HG02852 (cell line): Measurements from ENCODE around the gene BDKRB1.
"Not testable (repeated sequence)": the region's sequence is repeated elsewhere in the genome, so short reads cannot be mapped to it uniquely, and the experiment has no call there.

Experiments
- ATAC-seq: cut with Tn5 transposase; IDR thresholded peaks from one replicate; pipeline ENCODE4 v1.9.1; 2021; ENCODE audit warnings: mild to moderate bottlenecking, moderate library complexity; ENCODE audit not compliant: unreplicated experiment

Gene BDKRB1

DNA sequence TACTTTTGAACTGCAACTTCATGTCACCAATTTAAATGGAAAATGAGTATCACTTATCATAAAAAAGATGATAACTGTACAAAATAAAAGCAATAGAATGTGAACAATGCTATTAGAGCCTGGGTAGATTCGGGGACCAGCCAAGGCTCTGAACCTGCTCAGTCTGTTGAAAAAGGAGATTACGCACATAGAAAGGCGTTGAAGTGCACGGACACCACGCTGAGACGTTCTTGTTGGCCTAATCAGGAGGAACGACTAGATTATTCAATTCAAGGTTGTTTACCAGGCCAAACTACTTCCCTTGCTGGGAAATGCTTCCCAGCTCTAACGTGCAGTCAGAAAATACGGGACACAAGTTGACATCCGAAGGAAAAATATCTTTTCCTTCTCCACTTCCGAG lies 23.5 kb upstream of the BDKRB1 start:
- no peak for ATAC-seq

DNA sequence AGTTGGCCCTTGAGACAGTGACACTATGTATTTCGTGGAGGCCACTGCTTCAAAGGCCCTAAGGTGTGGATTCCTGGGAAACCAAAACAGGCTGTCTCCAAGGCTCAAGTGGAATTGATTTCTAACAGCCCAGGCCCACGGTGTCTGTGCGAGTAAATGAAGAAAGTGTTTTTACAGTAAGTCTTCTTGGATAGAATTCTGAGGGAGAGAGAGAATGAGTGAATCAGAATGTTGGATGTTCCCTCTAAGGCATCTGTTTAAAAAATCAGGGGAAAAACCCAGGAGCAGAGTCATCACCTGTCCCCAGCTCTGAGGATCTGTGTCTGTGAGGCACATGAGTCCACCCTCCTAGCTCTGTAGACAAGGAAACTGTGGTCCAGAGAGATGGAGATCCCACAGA lies 22.3 kb upstream of the BDKRB1 start:
- no peak for ATAC-seq

DNA sequence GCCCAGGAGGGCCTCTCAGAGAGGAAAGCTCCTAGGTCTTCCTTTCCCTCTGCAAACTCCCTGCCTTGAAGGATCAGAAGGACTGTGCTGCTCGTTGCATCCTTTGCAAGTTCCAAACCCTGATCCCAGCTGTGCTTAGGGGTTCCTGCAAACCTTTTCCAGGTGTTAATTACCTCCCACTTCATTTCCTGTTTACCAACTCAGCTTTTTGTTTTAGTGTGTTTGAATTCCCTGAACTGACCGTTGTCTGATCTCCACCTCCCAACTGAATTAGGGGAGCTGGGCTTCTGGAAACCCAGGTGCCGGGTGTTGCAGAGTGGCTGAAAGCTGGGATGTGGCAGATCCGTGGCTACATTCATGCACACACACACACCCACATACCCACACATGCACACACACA lies 20.6 kb upstream of the BDKRB1 start:
- no peak for ATAC-seq

DNA sequence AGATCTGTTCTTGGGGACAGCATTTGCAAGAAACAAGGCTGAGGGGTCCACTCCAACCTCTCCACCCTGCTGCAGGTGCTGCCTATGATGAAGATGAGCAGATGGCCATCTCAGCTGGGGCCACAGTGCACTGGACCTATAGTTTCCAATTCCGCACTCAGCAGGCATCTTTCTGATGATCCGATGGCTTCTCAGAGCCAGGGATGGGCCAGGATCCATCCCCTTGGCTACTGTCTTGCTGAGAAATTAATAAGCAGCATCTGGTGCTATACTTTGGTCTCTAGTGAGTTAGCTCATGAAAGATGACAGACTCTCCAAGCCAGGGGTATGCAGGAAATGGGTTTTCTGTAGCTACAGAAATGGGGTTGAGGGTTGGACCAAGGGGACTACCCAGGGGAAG lies 18.4 kb upstream of the BDKRB1 start:
- ATAC-seq, result no peak

DNA sequence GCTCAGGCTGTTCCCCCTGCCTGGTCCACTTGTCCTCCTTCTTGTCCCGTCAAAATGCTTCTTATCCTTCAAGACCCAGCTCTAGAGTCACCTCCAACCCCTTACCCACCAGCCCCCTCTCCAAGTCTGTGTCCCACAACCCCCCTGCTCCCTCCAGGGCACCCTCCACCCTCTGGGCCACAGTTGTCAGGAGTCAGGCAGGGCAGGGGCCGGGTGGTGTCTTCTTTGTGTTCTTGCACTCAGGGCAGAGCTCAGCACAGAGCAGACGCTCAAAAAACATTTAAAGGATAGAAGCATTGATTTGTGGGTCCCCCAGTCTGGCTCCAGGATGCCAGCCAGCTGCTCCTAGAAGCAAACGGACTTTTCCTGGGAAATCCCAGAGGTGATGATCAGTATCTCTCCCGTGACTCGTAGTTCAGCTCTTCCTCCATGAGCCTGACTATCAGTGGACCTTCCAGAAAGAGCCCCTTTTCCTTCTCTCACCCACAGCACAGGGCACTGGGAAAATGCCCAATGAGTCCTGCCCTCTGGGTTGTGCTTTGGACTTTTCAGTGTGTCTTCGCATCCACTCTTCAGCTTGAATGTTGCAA lies 17.2 kb upstream of the BDKRB1 start:
- no peak for ATAC-seq

DNA sequence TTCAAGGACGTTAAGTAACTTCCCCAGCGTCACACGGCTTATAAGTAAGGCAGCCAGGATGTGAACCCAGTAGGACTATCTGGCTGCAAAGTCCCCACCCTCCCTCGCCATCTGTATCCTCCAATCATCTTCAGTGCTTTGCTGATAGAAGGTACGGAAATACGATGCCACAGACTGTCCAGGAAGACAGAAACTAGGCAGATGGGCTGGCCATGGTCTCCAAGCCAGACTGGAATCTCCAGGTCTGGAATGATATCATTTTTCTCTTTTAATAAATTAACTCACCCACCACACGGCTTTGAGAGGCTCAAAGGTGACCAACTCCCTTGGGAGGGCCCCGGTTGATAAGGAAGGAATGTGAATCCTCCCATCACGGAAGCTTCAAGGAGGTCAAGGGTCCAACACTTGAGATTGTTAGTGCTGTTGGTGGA lies 16.3 kb upstream of the BDKRB1 start:
- ATAC-seq, result no peak

DNA sequence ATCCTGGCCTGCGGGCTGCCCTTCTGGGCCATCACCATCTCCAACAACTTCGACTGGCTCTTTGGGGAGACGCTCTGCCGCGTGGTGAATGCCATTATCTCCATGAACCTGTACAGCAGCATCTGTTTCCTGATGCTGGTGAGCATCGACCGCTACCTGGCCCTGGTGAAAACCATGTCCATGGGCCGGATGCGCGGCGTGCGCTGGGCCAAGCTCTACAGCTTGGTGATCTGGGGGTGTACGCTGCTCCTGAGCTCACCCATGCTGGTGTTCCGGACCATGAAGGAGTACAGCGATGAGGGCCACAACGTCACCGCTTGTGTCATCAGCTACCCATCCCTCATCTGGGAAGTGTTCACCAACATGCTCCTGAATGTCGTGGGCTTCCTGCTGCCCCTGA lies 15.4 kb upstream of the BDKRB1 start:
- ATAC-seq, result no peak

DNA sequence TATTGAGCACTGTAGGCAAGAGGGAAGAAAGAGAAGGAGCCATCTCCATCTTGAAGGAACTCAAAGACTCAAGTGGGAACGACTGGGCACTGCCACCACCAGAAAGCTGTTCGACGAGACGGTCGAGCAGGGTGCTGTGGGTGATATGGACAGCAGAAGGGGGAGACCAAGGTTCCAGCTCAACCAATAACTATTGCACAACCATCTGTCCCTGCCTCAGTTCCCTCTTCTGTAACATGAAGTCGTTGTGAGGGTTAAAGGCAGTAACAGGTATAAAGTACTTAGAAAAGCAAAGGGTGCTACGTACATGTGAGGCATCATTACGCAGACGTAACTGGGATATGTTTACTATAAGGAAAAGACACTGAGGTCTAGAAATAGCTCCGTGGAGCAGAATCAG lies 13.9 kb upstream of the BDKRB1 start:
- ATAC-seq, result no peak

DNA sequence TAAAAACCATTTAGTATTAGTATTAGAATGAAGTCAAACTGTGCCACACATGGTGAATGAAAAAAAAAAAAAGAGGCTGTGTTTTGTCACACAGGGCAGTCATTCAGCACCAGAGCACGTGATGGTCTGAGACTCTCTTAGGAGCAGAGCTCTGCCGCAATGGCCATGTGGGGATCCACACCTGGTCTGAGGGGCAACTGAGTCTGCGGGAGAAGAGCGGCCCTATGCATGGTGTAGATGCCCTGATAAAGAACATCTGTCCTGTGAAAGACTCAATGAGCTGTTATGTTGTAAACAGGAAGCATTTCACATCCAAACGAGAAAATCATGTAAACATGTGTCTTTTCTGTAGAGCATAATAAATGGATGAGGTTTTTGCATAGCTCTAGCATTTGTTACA lies 12.2 kb upstream of the BDKRB1 start:
- ATAC-seq, result no peak

DNA sequence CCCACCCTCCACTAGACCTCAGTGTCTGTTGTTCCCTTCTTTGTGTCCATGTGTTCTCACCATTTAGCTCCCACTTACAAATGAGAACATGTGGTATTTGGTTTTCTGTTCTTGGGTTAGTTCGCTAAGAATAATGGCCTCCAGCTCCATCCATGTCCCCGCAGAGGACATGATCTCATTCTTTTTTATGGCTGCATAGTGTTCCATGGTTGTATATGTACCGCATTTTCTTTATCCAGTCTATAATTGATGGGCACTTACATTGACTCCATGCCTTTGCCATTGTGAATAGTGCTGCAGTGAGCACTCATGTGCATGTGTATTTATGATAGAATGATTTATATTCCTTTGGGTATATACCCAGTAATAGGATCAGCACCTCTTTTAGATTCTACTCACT lies 10.9 kb upstream of the BDKRB1 start:
- ATAC-seq, result not testable (repeated sequence)

DNA sequence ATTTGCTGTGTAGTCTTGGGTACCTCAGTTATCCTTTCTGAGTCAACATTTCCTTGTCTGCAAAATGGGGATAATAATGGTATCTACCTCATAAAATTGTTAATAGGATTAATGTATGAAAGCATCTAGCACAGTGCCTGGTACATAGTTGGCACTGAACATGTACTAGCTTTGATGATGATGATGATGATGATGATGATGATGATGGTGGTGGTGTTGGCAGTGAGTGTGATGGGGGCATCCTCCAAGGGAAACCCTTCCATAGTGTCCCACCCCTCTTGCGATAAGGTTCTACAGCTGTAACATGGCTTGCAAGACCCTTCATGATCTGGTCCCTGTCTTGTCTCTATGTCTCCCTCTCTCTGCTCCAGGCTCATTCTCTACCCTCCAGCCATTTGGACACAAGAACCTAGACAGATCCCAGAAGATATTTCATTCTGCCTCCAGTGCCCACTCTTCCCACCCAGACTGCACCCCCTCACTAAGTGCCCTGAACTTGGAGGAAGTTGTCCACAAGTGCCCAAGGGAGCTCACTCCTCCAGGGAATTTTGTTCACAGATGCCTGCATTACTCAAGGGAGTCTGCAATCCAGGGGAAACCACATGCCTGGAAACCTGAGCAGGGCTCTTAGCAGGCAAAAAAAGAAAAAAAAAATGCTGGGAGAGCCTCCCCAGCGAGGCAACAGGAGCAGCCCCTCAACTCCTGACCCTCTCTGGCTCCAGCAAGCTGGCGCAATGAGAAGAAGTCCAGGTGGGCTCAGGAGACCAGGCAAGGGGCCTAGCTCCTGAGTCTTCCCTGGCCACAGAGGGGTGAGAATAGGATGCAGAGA lies 10.1 kb upstream of the BDKRB1 start:
- no peak for ATAC-seq

DNA sequence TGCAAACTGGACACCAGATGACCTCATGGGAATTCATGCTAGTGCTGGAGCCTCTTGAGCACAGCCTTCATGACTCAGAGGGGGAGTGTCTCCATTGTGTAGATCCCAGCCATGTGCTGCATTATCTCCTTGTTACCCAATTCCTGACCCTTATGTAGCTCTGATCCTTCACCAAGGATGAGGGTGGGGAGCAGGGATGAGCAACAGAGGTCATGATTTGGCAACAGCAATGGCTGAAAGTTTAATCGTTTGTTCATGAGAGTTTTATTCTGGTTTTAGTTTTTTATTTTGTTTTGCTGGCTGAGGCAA lies 9.5 kb upstream of the BDKRB1 start:
- no peak for ATAC-seq

DNA sequence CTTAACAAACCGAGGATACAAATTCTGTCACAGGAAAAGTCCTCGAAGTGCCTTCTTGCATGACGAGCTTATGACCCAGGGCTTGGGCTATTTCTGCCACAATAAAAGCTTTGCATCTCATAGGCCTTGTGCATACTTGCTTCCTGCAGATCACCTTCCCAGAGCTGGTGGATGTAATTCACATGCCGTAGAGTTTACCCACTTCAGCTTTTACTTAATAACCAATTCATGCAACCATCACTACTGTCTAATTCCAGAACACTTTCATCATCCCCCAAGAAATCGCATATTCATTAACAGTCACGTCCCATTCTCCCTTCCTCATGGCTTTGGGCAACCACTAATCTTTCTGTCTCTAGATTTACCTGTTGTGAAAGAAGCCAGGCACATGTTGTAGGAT lies 9.0 kb upstream of the BDKRB1 start:
- ATAC-seq, result no peak

DNA sequence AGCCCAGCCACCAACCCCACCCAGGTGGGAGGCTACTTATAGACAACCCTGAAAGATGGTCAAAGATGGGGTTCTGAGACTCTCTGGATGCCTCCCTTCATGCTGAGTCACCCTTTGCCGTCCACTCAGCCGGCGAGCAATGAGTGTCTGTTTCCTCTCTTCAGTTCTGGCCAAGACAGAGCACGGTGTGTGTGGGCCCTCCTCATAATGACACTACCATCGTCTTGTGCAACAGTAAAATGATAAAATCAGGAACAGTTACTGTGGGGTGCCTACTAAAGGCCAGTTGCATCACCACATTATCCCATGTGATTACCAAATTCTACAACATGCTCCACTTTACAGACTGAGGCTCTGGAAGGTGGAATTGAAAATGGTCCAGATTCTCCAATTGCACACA lies 7.0 kb upstream of the BDKRB1 start:
- ATAC-seq, result no peak

DNA sequence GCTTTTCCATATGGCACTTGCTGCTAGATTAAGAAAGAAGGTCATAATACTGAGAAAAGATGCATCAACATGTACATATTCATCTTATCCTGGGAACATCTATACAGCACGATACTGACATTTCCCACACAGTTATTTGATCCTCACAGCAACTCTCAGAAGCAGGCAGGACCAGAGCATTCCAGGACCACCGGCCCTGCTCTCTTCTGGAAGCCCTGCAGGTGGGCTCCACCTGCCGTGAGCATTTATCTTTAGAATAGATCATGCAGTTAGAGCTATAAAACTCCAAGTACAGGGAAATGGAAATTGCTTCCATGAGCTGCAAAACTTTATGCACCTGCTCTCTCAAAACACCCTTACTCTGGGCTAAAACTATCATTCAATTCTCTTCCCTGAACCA lies 5.5 kb upstream of the BDKRB1 start:
- no peak for ATAC-seq

DNA sequence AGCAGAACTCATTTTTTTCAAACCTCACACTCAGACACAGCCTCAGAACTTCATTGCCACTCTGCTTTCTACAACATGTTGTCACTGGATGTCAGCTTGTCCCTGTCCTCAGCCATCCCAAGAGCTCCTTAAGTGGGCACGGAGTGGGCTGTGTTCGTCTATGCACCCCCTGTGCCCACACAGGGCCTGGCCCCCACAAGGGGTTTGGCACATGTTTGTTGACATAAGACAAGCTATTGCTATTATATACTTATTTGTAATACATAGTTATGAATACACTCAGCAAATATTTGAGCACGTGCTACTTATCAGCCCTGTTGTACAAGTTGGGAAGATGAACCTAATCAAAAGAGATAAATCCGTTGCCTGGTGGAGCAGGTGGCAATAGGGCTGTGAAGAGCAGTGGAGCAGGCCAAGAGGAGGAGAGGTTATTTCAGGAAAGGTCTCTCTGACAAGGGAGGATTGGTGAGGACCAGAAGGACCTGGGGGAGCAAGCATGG lies 4.3 kb upstream of the BDKRB1 start:
- no peak for ATAC-seq

DNA sequence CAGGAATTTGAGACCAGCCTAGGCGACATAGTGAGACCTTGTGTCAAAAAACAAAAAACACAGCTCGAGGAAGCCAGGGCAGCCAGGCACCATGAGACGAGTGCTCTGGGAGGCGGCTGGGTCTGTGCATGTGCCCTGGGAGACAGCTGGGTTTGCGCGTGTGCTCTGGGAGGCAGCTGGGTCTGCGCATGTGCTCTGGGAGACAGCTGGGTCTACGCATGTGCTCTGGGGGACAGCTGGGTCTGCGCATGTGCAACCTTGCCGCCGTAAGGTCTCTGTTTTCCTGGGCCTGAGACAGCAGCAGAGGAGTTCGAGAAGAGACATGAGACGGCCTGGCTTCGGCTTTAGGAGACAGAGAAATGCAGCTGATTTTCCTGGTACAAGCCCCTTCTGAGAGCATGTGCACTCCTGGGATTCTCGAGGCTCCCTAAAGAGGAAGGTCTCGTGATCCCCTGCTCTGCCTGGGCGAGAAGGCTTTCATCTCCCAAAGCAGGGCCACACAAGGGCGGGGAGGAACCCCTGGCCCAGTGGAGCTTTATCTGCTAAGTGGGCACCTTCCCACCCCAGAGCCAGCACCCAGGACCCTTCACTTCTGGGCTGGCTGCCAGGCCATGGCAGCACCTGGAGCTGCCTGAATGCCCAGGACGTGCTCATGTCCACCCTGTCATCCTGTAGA lies 3.5 kb upstream of the BDKRB1 start:
- ATAC-seq, result no peak

DNA sequence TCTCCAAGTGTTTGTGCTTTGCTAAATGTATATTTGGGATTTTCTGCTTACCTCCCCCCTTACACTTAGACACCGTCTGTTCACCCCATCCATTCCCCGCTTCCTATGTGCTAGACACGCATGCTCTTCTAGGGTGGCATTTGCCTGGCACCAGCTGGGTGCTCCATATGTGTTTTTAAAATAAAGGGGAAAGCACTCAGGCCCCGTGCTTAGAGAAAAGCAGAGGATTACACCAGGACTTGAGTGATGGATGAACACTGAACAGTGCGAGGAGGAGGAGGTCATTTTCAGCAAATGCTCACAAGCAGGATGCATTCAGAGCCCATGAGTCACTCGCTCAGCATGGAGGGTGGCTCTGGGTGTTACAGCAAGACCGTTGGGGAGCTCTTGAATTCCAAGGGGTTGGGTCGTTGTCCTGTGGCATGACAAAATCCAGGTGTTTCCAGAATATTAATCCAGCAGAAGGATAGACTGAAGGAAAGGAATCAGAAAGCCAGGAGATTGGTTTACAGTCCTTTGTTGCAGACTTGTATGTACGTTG lies 2.9 kb upstream of the BDKRB1 start:
- no peak for ATAC-seq

DNA sequence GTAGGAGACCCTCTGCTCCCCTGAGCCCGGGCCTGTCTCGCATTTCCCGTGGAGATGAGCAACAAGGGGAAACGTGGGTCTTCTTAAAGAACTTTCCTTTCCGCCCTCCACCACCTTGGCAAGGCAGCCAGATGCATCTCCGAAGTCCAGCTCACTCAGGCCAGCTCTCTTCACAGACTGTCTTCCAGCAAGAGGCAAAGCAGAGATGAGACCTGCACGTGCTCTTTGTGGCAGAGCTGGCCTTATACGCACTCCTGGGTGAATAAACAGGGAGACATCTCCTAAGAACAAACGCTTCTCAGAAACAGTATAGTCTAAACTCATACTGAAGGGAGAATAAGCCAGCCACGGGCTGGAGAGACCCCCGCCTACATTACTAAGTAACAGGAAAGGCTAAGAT lies 1.3 kb upstream of the BDKRB1 start:
- no peak for ATAC-seq

DNA sequence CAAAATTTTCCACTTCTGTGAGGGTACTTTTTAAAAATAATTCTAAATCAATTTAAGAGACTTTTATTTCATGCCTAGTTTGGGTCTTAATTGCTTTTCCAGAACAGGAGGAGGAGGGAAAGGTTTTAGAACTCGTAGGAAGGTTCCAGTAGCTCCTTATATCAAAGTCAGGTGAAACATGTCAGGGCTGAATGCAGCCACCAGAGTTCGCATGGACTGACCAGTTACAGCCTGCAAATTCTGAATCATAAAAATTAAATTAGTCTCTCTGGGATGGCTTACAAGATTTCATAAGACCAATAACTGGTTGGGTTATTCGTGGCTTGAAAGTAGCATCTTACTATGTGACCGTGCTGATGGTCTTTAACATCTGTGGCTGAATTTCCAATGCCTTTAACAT lies 397 bp downstream of the BDKRB1 start:
- no peak for ATAC-seq

DNA sequence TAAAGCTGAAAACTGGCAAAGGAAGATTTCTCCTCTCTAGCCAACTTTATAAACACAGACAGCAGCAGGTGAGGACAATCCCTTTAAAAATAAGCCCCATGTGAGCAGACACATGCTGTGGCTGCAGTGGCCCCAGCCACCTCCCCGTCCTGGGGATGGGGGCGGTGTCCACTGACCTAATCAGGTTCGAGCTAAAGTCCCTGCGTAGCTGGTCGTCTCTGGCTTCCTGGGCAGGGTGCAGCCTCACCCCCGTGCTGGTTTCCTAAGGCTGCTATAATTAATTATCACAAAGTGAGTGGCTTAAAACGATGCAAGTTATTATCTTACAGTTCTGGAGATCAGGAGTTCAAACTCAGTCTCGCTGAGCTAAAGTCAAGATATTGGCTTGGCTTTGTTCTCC lies 1.0 kb downstream of the BDKRB1 start:
- no peak for ATAC-seq

DNA sequence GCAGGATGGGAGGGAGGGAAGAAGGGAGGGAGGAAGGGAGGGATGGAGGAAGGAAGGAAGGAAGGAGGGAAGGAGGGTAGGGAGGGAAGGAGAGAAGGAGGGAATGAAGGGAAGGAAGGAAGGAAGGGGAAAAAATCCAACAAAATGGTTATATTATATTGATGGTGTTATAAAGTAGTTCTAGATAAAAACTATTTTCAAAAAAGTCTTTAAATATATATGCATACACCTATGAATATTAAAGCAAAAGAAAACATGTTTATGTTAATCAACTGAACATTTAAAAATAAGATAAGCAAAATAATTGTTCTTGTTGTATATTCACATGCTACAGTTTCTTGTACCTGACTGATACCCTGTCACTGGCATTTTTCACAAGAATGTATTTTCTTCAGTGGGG lies 1.9 kb downstream of the BDKRB1 start:
- no peak for ATAC-seq
